H4 (cell line): ENCODE data around the gene PAQR5. TPM values are rescaled to one million over a fixed set of nuclear protein-coding genes. Genes with fewer than 3 reads are reported as not detected.

Experiments used
- total RNA-seq: library from RNA; depleted of rRNA; stranded (reverse); fragments of >200 nt; shearing (Covaris generic); gene quantifications from 2 replicates; pipeline ENCODE4 v1.2.3, GENCODE V29; 2014; rRNA removed

PAQR5 gene
- total RNA-seq, 1 experiment from 2014 or later, result 5.7 TPM

Other genes with a start within 250 kb of the PAQR5 start
- 20.6 and 23.2 TPM in 2 replicates for gene GLCE, start 138.3 kb upstream of the PAQR5 start, total RNA-seq
- gene KIF23, start 115.4 kb downstream of the PAQR5 start, total RNA-seq, result 45.0 and 67.5 TPM in 2 replicates
- gene RPLP1, start 153.9 kb downstream of the PAQR5 start, total RNA-seq, result 93.2 and 187 TPM in 2 replicates